PC-9 (cell line): ENCODE results near the gene PROP1. TPM values are rescaled to one million over a fixed set of nuclear protein-coding genes. Genes with fewer than 3 reads are reported as not detected.

Experiments
- BruUV-seq: library from RNA; stranded (reverse); fragments of 400-500 nt; replicated peaks from 2 replicates; lab custom pipeline; 2021; lab: Mats Ljungman, UMichigan
- CTCF ChIA-PET: fragments of 300-600 bp; sonication (Branson Sonifier 250); formaldehyde crosslinking; loops from one replicate; lab custom pipeline; 2022; ENCODE audit warnings: antibody characterized with exemption; lab: Charles Lee
- POLR2A ChIA-PET: fragments of 300-600 bp; sonication (Branson Sonifier 250); formaldehyde crosslinking; loops from one replicate; lab custom pipeline; 2022; ENCODE audit warnings: antibody characterized with exemption; ENCODE audit not compliant: unreplicated experiment; lab: Charles Lee
- DNase-seq, 2 experiments: peaks; one replicate each; pipeline versions ENCODE4 v3.0.0 to v3.0.0-alpha.2; 2015 to 2022; ENCODE audit warnings: mixed read lengths in 1 of 2
- H2AFZ ChIP-seq: fragments of 200-600 bp; sonication (generic); 2 replicates; pipeline ENCODE4 v1.8.1; 2017; ENCODE audit warnings: antibody characterized with exemption
- H3F3A ChIP-seq: fragments of 200-600 bp; sonication (generic); 2 replicates; pipeline ENCODE4 v1.8.1; 2017; ENCODE audit warnings: antibody characterized with exemption, mild to moderate bottlenecking, low read depth; ENCODE audit not compliant: insufficient read depth
- H3K27ac ChIP-seq: fragments of 200-600 bp; sonication (generic); 2 replicates; pipeline ENCODE4 v1.6.1; 2016; ENCODE audit warnings: mixed run types
- H3K27me3 ChIP-seq: fragments of 200-600 bp; sonication (generic); 2 replicates; pipeline ENCODE4 v1.6.1; 2016; ENCODE audit warnings: low read depth, mixed run types; ENCODE audit not compliant: insufficient read depth
- H3K36me3 ChIP-seq: fragments of 200-600 bp; sonication (generic); 2 replicates; pipeline ENCODE4 v1.6.1; 2016; ENCODE audit warnings: low read depth, mixed run types
- H3K4me1 ChIP-seq: fragments of 200-600 bp; sonication (generic); replicated peaks from 2 replicates; pipeline ENCODE4 v1.6.1; 2016; ENCODE audit warnings: mixed run types; ENCODE audit not compliant: insufficient read depth
- H3K4me2 ChIP-seq: fragments of 200-600 bp; sonication (generic); 2 replicates; pipeline ENCODE4 v1.6.1; 2017; ENCODE audit warnings: mixed run types
- H3K4me3 ChIP-seq: fragments of 200-600 bp; sonication (generic); 2 replicates; pipeline ENCODE4 v1.6.1; 2016; ENCODE audit warnings: mixed run types
- H3K79me2 ChIP-seq: fragments of 200-600 bp; sonication (generic); 2 replicates; pipeline ENCODE4 v1.6.1; 2017; ENCODE audit warnings: low read depth, mixed run types
- H3K9me2 ChIP-seq: fragments of 200-600 bp; sonication (generic); 2 replicates; pipeline ENCODE4 v1.8.1; 2017; ENCODE audit warnings: mild to moderate bottlenecking; ENCODE audit not compliant: insufficient read depth
- H3K9me3 ChIP-seq: fragments of 200-600 bp; sonication (generic); 2 replicates; pipeline ENCODE4 v1.8.1; 2016; ENCODE audit warnings: low read depth; ENCODE audit not compliant: insufficient read depth
- H4K20me1 ChIP-seq: fragments of 200-600 bp; sonication (generic); 2 replicates; pipeline ENCODE4 v1.8.1; 2017; ENCODE audit not compliant: insufficient read depth
- CTCF ChIP-seq: fragments of 200-600 bp; sonication (generic); conservative IDR thresholded peaks from 2 replicates; pipeline ENCODE4 v1.6.1; 2017; ENCODE audit warnings: mixed run types, antibody characterized with exemption, mild to moderate bottlenecking, moderate library complexity
- EZH2 ChIP-seq: fragments of 200-600 bp; sonication (generic); IDR thresholded peaks from 2 replicates; pipeline ENCODE4 v1.8.0; 2017; ENCODE audit warnings: antibody characterized with exemption, low read depth
- intact Hi-C: fragments of 100-400 bp; cut with micrococcal nuclease; formaldehyde crosslinking; loops from one replicate; pipeline ENCODE4 v1.10.0; 2022; ENCODE audit not compliant: unreplicated experiment
- total RNA-seq: library from RNA; stranded (reverse); gene quantifications from 2 replicates; pipeline ENCODE4 v1.2.3, GENCODE V29; 2021

Gene PROP1
- total RNA-seq, 1 experiment from 2014 or later: not detected

- Histone ChIP-seq H3K9me3 (no peaks in the 10 kb centered on the region), H3K27ac (no peak overlapping the region), H3K36me3 (no peaks in the 10 kb centered on the region), H3F3A (no peaks in the 10 kb centered on the region), H3K9me2 (no peaks in the 10 kb centered on the region), H3K4me1 (no peaks in the 10 kb centered on the region), H4K20me1 (no peaks in the 10 kb centered on the region), H2AFZ (no peak overlapping the region), H3K79me2 (no peaks in the 10 kb centered on the region), H3K4me3 (no peak overlapping the region), H3K4me2 (no peak overlapping the region), H3K27me3 (peaks cover 95% of the 10 kb centered on the region)
- ChIA-PET CTCF (no interaction called here), POLR2A (no interaction called here)
- no peak for DNase-seq
- intact Hi-C loops: no loop called here
- TF ChIP-seq CTCF (no peak), EZH2 (no peak)
- no TSS peak for BruUV-seq
Observed at GRCh38 chr5:177996660-177997318, 747 bp upstream of the PROP1 start.

- no peaks in the 10 kb centered on the region for H4K20me1 ChIP-seq
- H2AFZ ChIP-seq: no peak overlapping the region
- ChIA-PET POLR2A (no interaction called here), CTCF (no interaction called here)
- no TSS peak for BruUV-seq
- H3K9me3 ChIP-seq: no peaks in the 10 kb centered on the region
- no peak overlapping the region for H3K4me3 ChIP-seq
- H3K27ac ChIP-seq: no peak overlapping the region
- no peaks in the 10 kb centered on the region for H3K79me2 ChIP-seq
- no peak overlapping the region for H3K4me2 ChIP-seq
- H3F3A ChIP-seq: no peaks in the 10 kb centered on the region
- intact Hi-C loops: no loop called here
- H3K4me1 ChIP-seq: no peaks in the 10 kb centered on the region
- no peaks in the 10 kb centered on the region for H3K9me2 ChIP-seq
- H3K36me3 ChIP-seq: no peaks in the 10 kb centered on the region
- TF ChIP-seq EZH2 (no peak), CTCF (no peak)
- peaks cover 97% of the 10 kb centered on the region for H3K27me3 ChIP-seq
- no peak for DNase-seq
Observed at GRCh38 chr5:177994561-177995190, 1.4 kb downstream of the PROP1 start.

- Histone ChIP-seq H2AFZ (no peak overlapping the region), H3K27me3 (peaks cover 97% of the 10 kb centered on the region), H3K9me3 (no peaks in the 10 kb centered on the region), H3K9me2 (no peaks in the 10 kb centered on the region), H3K4me1 (no peaks in the 10 kb centered on the region), H3K4me2 (no peak overlapping the region), H4K20me1 (no peaks in the 10 kb centered on the region), H3F3A (no peaks in the 10 kb centered on the region), H3K27ac (no peak overlapping the region), H3K4me3 (no peak overlapping the region), H3K36me3 (no peaks in the 10 kb centered on the region), H3K79me2 (no peaks in the 10 kb centered on the region)
- ChIA-PET POLR2A (no interaction called here), CTCF (no interaction called here)
- no peak for DNase-seq
- intact Hi-C loops: no loop called here
- TF ChIP-seq EZH2 (0 out of 2 replicates have a peak, but pooled peaks have one; percentile 31), CTCF (no peak)
- BruUV-seq: no TSS peak
Observed at GRCh38 chr5:177994063-177994462, 2.0 kb downstream of the PROP1 start.
